ENCODE results near the gene MRPS12.

MRPS12 gene

DNA sequence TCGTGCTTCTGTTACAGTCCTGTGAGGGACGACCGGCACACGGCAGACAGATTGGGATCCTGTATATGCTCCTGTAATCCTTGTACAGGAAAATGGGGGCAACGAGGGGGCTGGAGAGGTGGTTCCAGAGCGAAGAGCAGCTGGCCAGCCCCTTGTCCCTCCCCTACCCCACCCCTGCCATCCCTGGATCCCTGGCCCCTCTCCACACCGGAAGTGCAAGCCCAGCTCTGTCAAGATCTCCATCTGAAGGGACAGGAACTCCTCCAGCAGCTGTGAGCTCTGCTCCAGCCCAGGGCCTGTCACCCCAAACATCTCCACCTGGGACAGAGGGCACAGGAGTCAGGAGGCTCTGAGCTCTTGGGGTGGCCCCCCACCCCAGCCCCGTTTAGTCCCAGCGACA lies 13.2 kb upstream of the MRPS12 start:
- Histone ChIP-seq H3K4me2 (ENCODE audit: low read depth, low read length) (no peak overlapping the region), H4K20me1 (ENCODE audit: insufficient read depth, low read length) (no peaks in the 10 kb centered on the region), H2AFZ (ENCODE audit: low read length) (no peak overlapping the region), H3K9me3 (replicated peaks; ENCODE audit: insufficient read depth, low read length) (no peaks in the 10 kb centered on the region), H3K4me3 (ENCODE audit: low read length) (no peak overlapping the region), H3K9me2 (replicated peaks; ENCODE audit: insufficient read depth, low read length) (no peaks in the 10 kb centered on the region), H3K79me2 (ENCODE audit: low read length) (no peaks in the 10 kb centered on the region), H3K27me3 (replicated peaks; ENCODE audit: insufficient read depth, low read length) (no peaks in the 10 kb centered on the region), H3K4me1 (ENCODE audit: low read length) (no peaks in the 10 kb centered on the region), H3K36me3 (replicated peaks; ENCODE audit: insufficient read depth, low read length) (no peaks in the 10 kb centered on the region), H3F3A (ENCODE audit: insufficient read depth, low read length) (no peaks in the 10 kb centered on the region), H3K27ac (ENCODE audit: low read length) (no peak overlapping the region), H3K9ac (ENCODE audit: low read length) (no peak overlapping the region)
- no peak for DNase-seq
- TF ChIP-seq, protein P1, sequence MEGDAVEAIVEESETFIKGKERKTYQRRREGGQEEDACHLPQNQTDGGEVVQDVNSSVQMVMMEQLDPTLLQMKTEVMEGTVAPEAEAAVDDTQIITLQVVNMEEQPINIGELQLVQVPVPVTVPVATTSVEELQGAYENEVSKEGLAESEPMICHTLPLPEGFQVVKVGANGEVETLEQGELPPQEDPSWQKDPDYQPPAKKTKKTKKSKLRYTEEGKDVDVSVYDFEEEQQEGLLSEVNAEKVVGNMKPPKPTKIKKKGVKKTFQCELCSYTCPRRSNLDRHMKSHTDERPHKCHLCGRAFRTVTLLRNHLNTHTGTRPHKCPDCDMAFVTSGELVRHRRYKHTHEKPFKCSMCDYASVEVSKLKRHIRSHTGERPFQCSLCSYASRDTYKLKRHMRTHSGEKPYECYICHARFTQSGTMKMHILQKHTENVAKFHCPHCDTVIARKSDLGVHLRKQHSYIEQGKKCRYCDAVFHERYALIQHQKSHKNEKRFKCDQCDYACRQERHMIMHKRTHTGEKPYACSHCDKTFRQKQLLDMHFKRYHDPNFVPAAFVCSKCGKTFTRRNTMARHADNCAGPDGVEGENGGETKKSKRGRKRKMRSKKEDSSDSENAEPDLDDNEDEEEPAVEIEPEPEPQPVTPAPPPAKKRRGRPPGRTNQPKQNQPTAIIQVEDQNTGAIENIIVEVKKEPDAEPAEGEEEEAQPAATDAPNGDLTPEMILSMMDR (IDR thresholded peaks at IDR 0.05; ENCODE audit: low read length), result no peak
- TF ChIP-seq EZH2phosphoT487 (IDR thresholded peaks at IDR 0.05; ENCODE audit: low read length) (no peak), EZH2 (optimal IDR thresholded peaks at IDR 0.05; ENCODE audit: low read depth, low read length) (no peak)

DNA sequence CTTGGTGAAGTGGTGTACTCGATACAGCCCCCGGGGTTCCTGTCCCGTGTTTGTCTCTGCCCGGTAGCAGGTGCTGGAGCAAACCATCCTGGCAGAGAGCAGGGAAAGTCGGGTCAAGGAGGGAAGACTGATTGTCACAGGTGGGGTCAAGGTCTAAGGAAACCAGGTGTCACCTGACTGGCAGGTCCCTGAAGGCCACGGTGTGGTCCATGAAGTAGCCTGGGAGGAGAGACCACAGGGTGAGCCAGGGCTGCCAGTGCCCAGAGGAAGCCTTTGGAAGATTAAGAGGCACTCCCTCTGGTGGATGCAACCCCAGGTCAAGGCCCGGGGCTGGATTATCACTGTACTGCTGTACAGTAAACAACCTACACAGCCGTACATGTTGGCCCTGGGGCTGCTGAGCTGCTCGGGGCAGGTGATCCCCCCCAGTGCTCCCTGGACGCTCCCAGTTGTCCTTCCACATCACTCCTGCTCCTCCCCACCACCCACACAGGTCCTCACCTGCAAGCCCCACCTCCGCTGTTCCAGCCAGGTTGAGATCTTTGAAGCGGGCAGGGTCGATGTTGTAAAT lies 12.7 kb upstream of the MRPS12 start:
- DNase-seq, result no peak
- Histone ChIP-seq H3K9ac (ENCODE audit: low read length) (no peak overlapping the region), H3K27ac (ENCODE audit: low read length) (no peak overlapping the region)

DNA sequence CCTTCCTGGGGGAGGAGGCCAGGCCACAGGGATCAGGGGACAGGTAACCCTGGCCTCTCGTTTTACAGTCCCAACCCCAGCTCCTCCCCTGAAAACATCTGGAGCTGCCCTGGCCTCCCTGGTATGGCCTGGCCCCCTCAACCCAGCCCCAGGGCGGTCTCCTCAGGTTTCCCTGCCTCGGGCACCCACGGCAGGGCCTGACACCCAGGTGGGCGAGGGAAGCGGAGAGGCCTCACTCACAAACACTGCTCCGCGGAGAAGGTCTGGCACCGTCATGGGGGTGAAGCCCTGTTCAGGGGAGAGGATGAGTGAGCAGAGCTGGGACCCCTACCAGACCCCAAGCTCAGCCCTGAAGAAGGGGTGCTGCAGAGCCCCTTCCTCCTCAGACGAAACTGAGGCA lies 12.2 kb upstream of the MRPS12 start:
- Histone ChIP-seq H3F3A (ENCODE audit: insufficient read depth, low read length) (no peaks in the 10 kb centered on the region), H3K36me3 (replicated peaks; ENCODE audit: insufficient read depth, low read length) (no peaks in the 10 kb centered on the region), H3K4me3 (ENCODE audit: low read length) (no peak overlapping the region), H3K27ac (ENCODE audit: low read length) (no peak overlapping the region), H3K9me2 (replicated peaks; ENCODE audit: insufficient read depth, low read length) (no peaks in the 10 kb centered on the region), H3K79me2 (ENCODE audit: low read length) (no peaks in the 10 kb centered on the region), H3K4me1 (ENCODE audit: low read length) (no peaks in the 10 kb centered on the region), H3K9me3 (replicated peaks; ENCODE audit: insufficient read depth, low read length) (no peaks in the 10 kb centered on the region), H3K27me3 (replicated peaks; ENCODE audit: insufficient read depth, low read length) (no peaks in the 10 kb centered on the region), H3K4me2 (ENCODE audit: low read depth, low read length) (no peak overlapping the region), H2AFZ (ENCODE audit: low read length) (no peak overlapping the region), H3K9ac (ENCODE audit: low read length) (no peak overlapping the region), H4K20me1 (ENCODE audit: insufficient read depth, low read length) (no peaks in the 10 kb centered on the region)
- no peak for TF ChIP-seq EZH2 (optimal IDR thresholded peaks at IDR 0.05; ENCODE audit: low read depth, low read length)
- TF ChIP-seq, protein P1 (IDR thresholded peaks at IDR 0.05; ENCODE audit: low read length), result no peak
- no peak for TF ChIP-seq EZH2phosphoT487 (IDR thresholded peaks at IDR 0.05; ENCODE audit: low read length)
- DNase-seq, result no peak

More for the DNA sequence above, 12.7 kb upstream of the MRPS12 start:
- no peaks in the 10 kb centered on the region for H3K79me2 ChIP-seq (ENCODE audit: low read length)
- no peaks in the 10 kb centered on the region for H3K36me3 ChIP-seq (replicated peaks; ENCODE audit: insufficient read depth, low read length)
- H3K27me3 ChIP-seq (replicated peaks; ENCODE audit: insufficient read depth, low read length), result no peaks in the 10 kb centered on the region
- no peak overlapping the region for H2AFZ ChIP-seq (ENCODE audit: low read length)
- no peak overlapping the region for H3K4me2 ChIP-seq (ENCODE audit: low read depth, low read length)
- H3K4me3 ChIP-seq (ENCODE audit: low read length), result no peak overlapping the region
- no peaks in the 10 kb centered on the region for H3K4me1 ChIP-seq (ENCODE audit: low read length)
- no peaks in the 10 kb centered on the region for H4K20me1 ChIP-seq (ENCODE audit: insufficient read depth, low read length)
- no peaks in the 10 kb centered on the region for H3K9me3 ChIP-seq (replicated peaks; ENCODE audit: insufficient read depth, low read length)
- no peaks in the 10 kb centered on the region for H3K9me2 ChIP-seq (replicated peaks; ENCODE audit: insufficient read depth, low read length)
- no peaks in the 10 kb centered on the region for H3F3A ChIP-seq (ENCODE audit: insufficient read depth, low read length)
- TF ChIP-seq EZH2phosphoT487 (IDR thresholded peaks at IDR 0.05; ENCODE audit: low read length), result no peak
- TF ChIP-seq, protein P1 (IDR thresholded peaks at IDR 0.05; ENCODE audit: low read length), result no peak
- TF ChIP-seq EZH2 (optimal IDR thresholded peaks at IDR 0.05; ENCODE audit: low read depth, low read length), result no peak

All from MM.1S (cell line).